HG02884 (cell line): ENCODE results near the gene CACNA1C.
"Not testable (repeated sequence)": the region's sequence is repeated elsewhere in the genome, so short reads cannot be mapped to it uniquely, and the experiment has no call there.

Experiments
- ATAC-seq: cut with Tn5 transposase; IDR thresholded peaks from one replicate; pipeline ENCODE4 v1.9.1; 2021; ENCODE audit warnings: mild to moderate bottlenecking, moderate library complexity; ENCODE audit not compliant: unreplicated experiment

The CACNA1C gene

GRCh38 chr12:2488596-2488995 lies 435.8 kb downstream of the CACNA1C start:
- no peak for ATAC-seq

GRCh38 chr12:2489275-2489674 lies 436.5 kb downstream of the CACNA1C start:
- ATAC-seq = no peak

GRCh38 chr12:2490831-2491230 lies 438.0 kb downstream of the CACNA1C start:
- ATAC-seq = no peak

- not testable (repeated sequence) for ATAC-seq
Observed at GRCh38 chr12:2491349-2491748, 438.6 kb downstream of the CACNA1C start.

- ATAC-seq = no peak
Observed at GRCh38 chr12:2492236-2492635, 439.4 kb downstream of the CACNA1C start.

GRCh38 chr12:2493086-2493485 lies 440.3 kb downstream of the CACNA1C start:
- no peak for ATAC-seq

- no peak for ATAC-seq
Observed at GRCh38 chr12:2494486-2495192, 441.9 kb downstream of the CACNA1C start.

GRCh38 chr12:2495417-2496112 lies 442.8 kb downstream of the CACNA1C start:
- no peak for ATAC-seq

- ATAC-seq = no peak
Observed at GRCh38 chr12:2498964-2499500, 446.2 kb downstream of the CACNA1C start.

- no peak for ATAC-seq
Observed at GRCh38 chr12:2501464-2502191, 448.8 kb downstream of the CACNA1C start.

- no peak for ATAC-seq
Observed at GRCh38 chr12:2503036-2503435, 450.2 kb downstream of the CACNA1C start.

GRCh38 chr12:2503762-2504161 lies 451.0 kb downstream of the CACNA1C start:
- no peak for ATAC-seq

- no peak for ATAC-seq
Observed at GRCh38 chr12:2504577-2504976, 451.8 kb downstream of the CACNA1C start.

GRCh38 chr12:2507814-2508213 lies 455.0 kb downstream of the CACNA1C start:
- no peak for ATAC-seq

GRCh38 chr12:2509137-2509536 lies 456.4 kb downstream of the CACNA1C start:
- no peak for ATAC-seq

- no peak for ATAC-seq
Observed at GRCh38 chr12:2510045-2510444, 457.3 kb downstream of the CACNA1C start.

- ATAC-seq = no peak
Observed at GRCh38 chr12:2513141-2514037, 460.6 kb downstream of the CACNA1C start.

- ATAC-seq = no peak
Observed at GRCh38 chr12:2514038-2514340, 461.2 kb downstream of the CACNA1C start.

- no peak for ATAC-seq
Observed at GRCh38 chr12:2520722-2521246, 468.0 kb downstream of the CACNA1C start.

GRCh38 chr12:2523317-2523716 lies 470.5 kb downstream of the CACNA1C start:
- ATAC-seq = no peak
